ENCODE measurements around the gene SRRM4.
A peak's percentile ranks its signal among the peaks of the same experiment; 100 is the strongest.

The SRRM4 gene

GRCh38 chr12:119157528-119157927 lies 176.2 kb downstream of the SRRM4 start:
- no peak overlapping the region for H3K27ac Mint-ChIP-seq
- TF ChIP-seq, protein P1, sequence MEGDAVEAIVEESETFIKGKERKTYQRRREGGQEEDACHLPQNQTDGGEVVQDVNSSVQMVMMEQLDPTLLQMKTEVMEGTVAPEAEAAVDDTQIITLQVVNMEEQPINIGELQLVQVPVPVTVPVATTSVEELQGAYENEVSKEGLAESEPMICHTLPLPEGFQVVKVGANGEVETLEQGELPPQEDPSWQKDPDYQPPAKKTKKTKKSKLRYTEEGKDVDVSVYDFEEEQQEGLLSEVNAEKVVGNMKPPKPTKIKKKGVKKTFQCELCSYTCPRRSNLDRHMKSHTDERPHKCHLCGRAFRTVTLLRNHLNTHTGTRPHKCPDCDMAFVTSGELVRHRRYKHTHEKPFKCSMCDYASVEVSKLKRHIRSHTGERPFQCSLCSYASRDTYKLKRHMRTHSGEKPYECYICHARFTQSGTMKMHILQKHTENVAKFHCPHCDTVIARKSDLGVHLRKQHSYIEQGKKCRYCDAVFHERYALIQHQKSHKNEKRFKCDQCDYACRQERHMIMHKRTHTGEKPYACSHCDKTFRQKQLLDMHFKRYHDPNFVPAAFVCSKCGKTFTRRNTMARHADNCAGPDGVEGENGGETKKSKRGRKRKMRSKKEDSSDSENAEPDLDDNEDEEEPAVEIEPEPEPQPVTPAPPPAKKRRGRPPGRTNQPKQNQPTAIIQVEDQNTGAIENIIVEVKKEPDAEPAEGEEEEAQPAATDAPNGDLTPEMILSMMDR (IDR thresholded peaks at IDR 0.05; ENCODE audit: unreplicated experiment in 3 of 3), result no peak
- H3K9me3 Mint-ChIP-seq, result no peaks in the 10 kb centered on the region
- H3K27me3 Mint-ChIP-seq (ENCODE audit: low read depth), result peaks cover 37% of the 10 kb centered on the region
- no peaks in the 10 kb centered on the region for H3K36me3 Mint-ChIP-seq (ENCODE audit: low read depth)
- H3K4me1 Mint-ChIP-seq, result peaks cover 33% of the 10 kb centered on the region
- no peak overlapping the region for H3K4me3 Mint-ChIP-seq

DNA sequence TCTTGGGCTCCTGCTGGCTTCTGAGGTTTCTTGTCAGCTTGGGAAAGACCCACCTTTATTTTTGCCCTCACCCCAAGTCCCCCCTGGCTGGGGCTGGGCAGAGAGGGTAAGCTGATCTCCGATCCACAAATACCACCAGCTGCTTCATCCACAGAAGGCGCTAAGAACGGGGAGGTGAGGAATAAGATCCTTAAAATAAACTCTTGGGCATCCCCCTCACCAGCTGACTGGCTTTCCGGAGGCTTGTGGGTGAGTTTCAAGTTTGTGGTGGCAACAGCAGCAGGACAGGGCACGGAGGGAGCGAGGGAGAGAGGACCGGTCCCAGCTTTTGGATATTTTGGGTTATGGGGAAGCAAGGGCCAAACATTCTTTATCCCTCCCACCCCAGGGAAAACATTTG lies 176.6 kb downstream of the SRRM4 start:
- peaks cover 34% of the 10 kb centered on the region for H3K27me3 Mint-ChIP-seq (ENCODE audit: low read depth)
- peaks cover 33% of the 10 kb centered on the region for H3K4me1 Mint-ChIP-seq
- H3K36me3 Mint-ChIP-seq (ENCODE audit: low read depth), result no peaks in the 10 kb centered on the region
- H3K4me3 Mint-ChIP-seq, result peak overlapping the region in 1 of 3 experiments; percentile 25
- TF ChIP-seq, protein P1 (IDR thresholded peaks at IDR 0.05; ENCODE audit: unreplicated experiment in 3 of 3), result no peak
- H3K9me3 Mint-ChIP-seq, result no peaks in the 10 kb centered on the region
- no peak overlapping the region for H3K27ac Mint-ChIP-seq

- peaks cover 30% of the 10 kb centered on the region for H3K27me3 Mint-ChIP-seq (ENCODE audit: low read depth)
- TF ChIP-seq, protein P1 (IDR thresholded peaks at IDR 0.05; ENCODE audit: unreplicated experiment in 3 of 3), result no peak
- peak overlapping the region in 1 of 3 experiments; percentile 25 for H3K4me3 Mint-ChIP-seq
- H3K36me3 Mint-ChIP-seq (ENCODE audit: low read depth), result no peaks in the 10 kb centered on the region
- no peak overlapping the region for H3K27ac Mint-ChIP-seq
- H3K4me1 Mint-ChIP-seq, result peaks cover 32% of the 10 kb centered on the region
- no peaks in the 10 kb centered on the region for H3K9me3 Mint-ChIP-seq
Measured at GRCh38 chr12:119158402-119158801, 177.1 kb downstream of the SRRM4 start.

- Mint-ChIP-seq H3K4me1 (peaks cover 25% of the 10 kb centered on the region), H3K27me3 (ENCODE audit: low read depth) (peaks cover 21% of the 10 kb centered on the region), H3K36me3 (ENCODE audit: low read depth) (no peaks in the 10 kb centered on the region), H3K4me3 (no peak overlapping the region), H3K9me3 (no peaks in the 10 kb centered on the region), H3K27ac (no peak overlapping the region)
- TF ChIP-seq, protein P1 (IDR thresholded peaks at IDR 0.05; ENCODE audit: unreplicated experiment in 3 of 3), result no peak
Measured at GRCh38 chr12:119159844-119160243, 178.5 kb downstream of the SRRM4 start.

GRCh38 chr12:119167902-119168301 lies 186.6 kb downstream of the SRRM4 start:
- Mint-ChIP-seq H3K9me3 (no peaks in the 10 kb centered on the region), H3K27me3 (ENCODE audit: low read depth) (peaks cover 26% of the 10 kb centered on the region)
- TF ChIP-seq, protein P1 (IDR thresholded peaks at IDR 0.05; ENCODE audit: unreplicated experiment in 3 of 3), result no peak

DNA sequence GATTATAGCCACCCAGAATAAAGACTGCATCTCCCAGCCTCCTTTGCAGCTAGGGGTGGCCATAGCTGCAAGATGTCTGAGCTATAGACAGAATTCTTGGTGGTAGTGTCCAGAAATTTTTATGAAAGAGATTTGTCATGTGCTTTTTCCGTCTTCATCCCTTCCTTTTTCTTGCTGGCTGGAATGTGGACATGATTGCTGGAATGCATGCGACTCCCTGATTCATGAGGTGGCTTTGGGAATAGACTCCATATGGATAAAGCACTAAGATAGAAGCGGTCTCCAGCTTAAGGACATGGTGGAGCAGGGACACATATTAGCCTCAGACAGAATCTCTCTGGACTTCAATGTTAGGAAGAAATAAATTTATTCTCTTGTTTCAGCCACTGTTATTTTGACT lies 187.4 kb downstream of the SRRM4 start:
- Mint-ChIP-seq H3K4me3 (no peak overlapping the region), H3K36me3 (ENCODE audit: low read depth) (no peaks in the 10 kb centered on the region), H3K27me3 (ENCODE audit: low read depth) (peaks cover 26% of the 10 kb centered on the region), H3K9me3 (no peaks in the 10 kb centered on the region), H3K27ac (no peak overlapping the region), H3K4me1 (no peaks in the 10 kb centered on the region)
- TF ChIP-seq, protein P1 (IDR thresholded peaks at IDR 0.05; ENCODE audit: unreplicated experiment in 3 of 3), result no peak

More at GRCh38 chr12:119167902-119168301, 186.6 kb downstream of the SRRM4 start:
- H3K36me3 Mint-ChIP-seq (ENCODE audit: low read depth), result no peaks in the 10 kb centered on the region
- no peak overlapping the region for H3K4me3 Mint-ChIP-seq
- no peak overlapping the region for H3K27ac Mint-ChIP-seq
- H3K4me1 Mint-ChIP-seq, result no peaks in the 10 kb centered on the region

Data from nephron (organoid).